SK-N-SH treated with all-trans-retinoic acid at 6 μM for 48 hours (cell line): ENCODE data around the gene PTPRJ.
"Not testable (repeated sequence)": the region's sequence is repeated elsewhere in the genome, so short reads cannot be mapped to it uniquely, and the experiment has no call there.

ENCODE experiments used
- BACH2 ChIP-seq: fragments of 250-450 bp; sonication (Bioruptor Pico); IDR thresholded peaks from 2 replicates; pipeline ENCODE4 v1.9.0; 2021; ENCODE audit warnings: mild to moderate bottlenecking, borderline replicate concordance
- PPARA ChIP-seq: fragments of 250-450 bp; sonication (Bioruptor Pico); IDR thresholded peaks from 2 replicates; pipeline ENCODE4 v1.5.0; 2020; ENCODE audit warnings: mild to moderate bottlenecking, borderline replicate concordance

GRCh38 chr11:47951504-47951903, 28.9 kb upstream of the PTPRJ start:
- TF ChIP-seq PPARA, BACH2 (CRISPR knock-in tag): not testable (repeated sequence)
